ENCODE measurements around the gene YBX1.
A peak's percentile ranks its signal among the peaks of the same experiment; 100 is the strongest.

The YBX1 gene

GRCh38 chr1:42735477-42736105 lies 53.4 kb downstream of the YBX1 start:
- DNase-seq = no peak

- DNase-seq = no peak
Measured at GRCh38 chr1:42736152-42736551, 53.9 kb downstream of the YBX1 start.

- DNase-seq = no peak
Measured at GRCh38 chr1:42736571-42737200, 54.5 kb downstream of the YBX1 start.

GRCh38 chr1:42737257-42737656 lies 55.0 kb downstream of the YBX1 start:
- no peak for DNase-seq

GRCh38 chr1:42737986-42738677 lies 55.9 kb downstream of the YBX1 start:
- no peak for DNase-seq

- DNase-seq = no peak
Measured at GRCh38 chr1:42738678-42739226, 56.5 kb downstream of the YBX1 start.

GRCh38 chr1:42739753-42740700 lies 57.8 kb downstream of the YBX1 start, which contains the start of gene CLDN19:
Gene CLDN19 (minus strand): TSS chr1:42740236. CDS start chr1:42740063, 173 bp downstream.
- no peak for DNase-seq

GRCh38 chr1:42740851-42741580 lies 58.8 kb downstream of the YBX1 start:
- DNase-seq = no peak

- no peak for DNase-seq
Measured at GRCh38 chr1:42741706-42742105, 59.5 kb downstream of the YBX1 start.

- no peak for DNase-seq
Measured at GRCh38 chr1:42742141-42742540, 59.9 kb downstream of the YBX1 start.

- DNase-seq = no peak
Measured at GRCh38 chr1:42742617-42743316, 60.5 kb downstream of the YBX1 start.

GRCh38 chr1:42743317-42744147 lies 61.3 kb downstream of the YBX1 start:
- DNase-seq = no peak

- no peak for DNase-seq
Measured at GRCh38 chr1:42744148-42744413, 61.9 kb downstream of the YBX1 start.

GRCh38 chr1:42745851-42746250 lies 63.6 kb downstream of the YBX1 start:
- no peak for DNase-seq

- DNase-seq = no peak
Measured at GRCh38 chr1:42746436-42747105, 64.4 kb downstream of the YBX1 start.

- DNase-seq = peak; percentile 59
Measured at GRCh38 chr1:42747125-42747524, 64.9 kb downstream of the YBX1 start.

GRCh38 chr1:42748021-42748420 lies 65.8 kb downstream of the YBX1 start:
- DNase-seq = no peak

- no peak for DNase-seq
Measured at GRCh38 chr1:42748461-42749410, 66.5 kb downstream of the YBX1 start.

GRCh38 chr1:42750041-42750440 lies 67.8 kb downstream of the YBX1 start:
- DNase-seq = no peak
